ENCODE results near the gene UBE2J2. TPM values are rescaled to one million over a fixed set of nuclear protein-coding genes. Genes with fewer than 3 reads are reported as not detected.

The UBE2J2 gene
- total RNA-seq, 2 donors from 2014 or later, result 68.7 to 78.0 TPM

Other genes with a start within 250 kb of the UBE2J2 start
- gene RNF223, start 199.5 kb downstream of the UBE2J2 start, total RNA-seq, result not detected
- 10 to 100 TPM; 15.7 to 18.8 TPM for gene C1orf159, start 157.8 kb downstream of the UBE2J2 start, total RNA-seq
- gene TTLL10, start 100.0 kb downstream of the UBE2J2 start, total RNA-seq, result under 1 TPM in 1 of 2 donors, not detected in 1; 0.11 TPM
- gene TNFRSF18, start 67.3 kb downstream of the UBE2J2 start, total RNA-seq, result 100 to 1,000 TPM; 105 to 796 TPM
- 1,000 to 10,000 TPM in 1 of 2 donors, 100 to 1,000 TPM in 1; 384 to 1,007 TPM for gene TNFRSF4, start 59.7 kb downstream of the UBE2J2 start, total RNA-seq
- gene SDF4, start 41.9 kb downstream of the UBE2J2 start, total RNA-seq, result 100 to 1,000 TPM; 169 to 773 TPM
- 10 to 100 TPM; 10.9 to 16.7 TPM for gene B3GALT6, start 41.6 kb downstream of the UBE2J2 start, total RNA-seq
- gene C1QTNF12, start 27.1 kb downstream of the UBE2J2 start, total RNA-seq, result 1 to 10 TPM; 1.8 to 7.5 TPM
- 1 to 10 TPM; 4.7 to 9.8 TPM for gene SCNN1D, start 6.6 kb upstream of the UBE2J2 start, total RNA-seq
- gene ACAP3, start 34.1 kb upstream of the UBE2J2 start, total RNA-seq, result 10 to 100 TPM; 41.4 to 43.3 TPM
- gene PUSL1, start 34.7 kb upstream of the UBE2J2 start, total RNA-seq, result 10 to 100 TPM; 15.9 to 24.0 TPM
- 100 to 1,000 TPM; 122 to 125 TPM for gene INTS11, start 50.8 kb upstream of the UBE2J2 start, total RNA-seq
- 10 to 100 TPM; 16.8 to 22.3 TPM for gene CPTP, start 50.9 kb upstream of the UBE2J2 start, total RNA-seq
- 1 to 10 TPM in 1 of 2 donors, under 1 TPM in 1; 0.71 to 1.1 TPM for gene TAS1R3, start 57.4 kb upstream of the UBE2J2 start, total RNA-seq
- gene DVL1, start 75.6 kb upstream of the UBE2J2 start, total RNA-seq, result 10 to 100 TPM; 46.2 to 48.0 TPM
- gene MXRA8, start 84.7 kb upstream of the UBE2J2 start, total RNA-seq, result under 1 TPM in 1 of 2 donors, not detected in 1; 0.56 TPM
- 100 to 1,000 TPM in 1 of 2 donors, 10 to 100 TPM in 1; 93.3 to 163 TPM for gene AURKAIP1, start 101.4 kb upstream of the UBE2J2 start, total RNA-seq
- 100 to 1,000 TPM; 103 to 107 TPM for gene CCNL2, start 125.5 kb upstream of the UBE2J2 start, total RNA-seq
- 100 to 1,000 TPM in 1 of 2 donors, 10 to 100 TPM in 1; 57.7 to 147 TPM for gene MRPL20, start 133.4 kb upstream of the UBE2J2 start, total RNA-seq
- not detected for gene ANKRD65, start 147.4 kb upstream of the UBE2J2 start, total RNA-seq
- 1 to 10 TPM in 1 of 2 donors, under 1 TPM in 1; 0.84 to 6.2 TPM for gene VWA1, start 161.8 kb upstream of the UBE2J2 start, total RNA-seq
- 1 to 10 TPM; 1.4 to 2.1 TPM for gene ATAD3C, start 175.8 kb upstream of the UBE2J2 start, total RNA-seq
- 10 to 100 TPM; 24.6 to 55.5 TPM for gene ATAD3B, start 197.9 kb upstream of the UBE2J2 start, total RNA-seq
- 10 to 100 TPM; 24.2 to 56.8 TPM for gene ATAD3A, start 238.3 kb upstream of the UBE2J2 start, total RNA-seq

Measured in activated T-helper 17 cell treated with anti-CD3 and anti-CD28 coated beads, Interleukin-2, amount 50 U/mL, for 72 hours (primary cell).